Stimulated activated CD8-positive, alpha-beta memory T cell treated with anti-CD3 and anti-CD28 coated beads, Interleukin-15, amount 100 ng/mL, for 1 hour (primary cell): ENCODE measurements around the gene CD22.
A peak's percentile ranks its signal among the peaks of the same experiment; 100 is the strongest.
"Not testable (repeated sequence)": the region's sequence is repeated elsewhere in the genome, so short reads cannot be mapped to it uniquely, and the experiment has no call there.

Experiments used
- DNase-seq: peaks from one replicate; pipeline ENCODE4 v3.0.0-alpha.2; 2020; ENCODE audit warnings: low read depth

The CD22 gene

GRCh38 chr19:35341565-35342225, 12.7 kb downstream of the CD22 start:
- no peak for DNase-seq

- DNase-seq: no peak
Measured at GRCh38 chr19:35342430-35342829, 13.4 kb downstream of the CD22 start.

- no peak for DNase-seq
Measured at GRCh38 chr19:35344511-35345031, 15.6 kb downstream of the CD22 start.

DNA sequence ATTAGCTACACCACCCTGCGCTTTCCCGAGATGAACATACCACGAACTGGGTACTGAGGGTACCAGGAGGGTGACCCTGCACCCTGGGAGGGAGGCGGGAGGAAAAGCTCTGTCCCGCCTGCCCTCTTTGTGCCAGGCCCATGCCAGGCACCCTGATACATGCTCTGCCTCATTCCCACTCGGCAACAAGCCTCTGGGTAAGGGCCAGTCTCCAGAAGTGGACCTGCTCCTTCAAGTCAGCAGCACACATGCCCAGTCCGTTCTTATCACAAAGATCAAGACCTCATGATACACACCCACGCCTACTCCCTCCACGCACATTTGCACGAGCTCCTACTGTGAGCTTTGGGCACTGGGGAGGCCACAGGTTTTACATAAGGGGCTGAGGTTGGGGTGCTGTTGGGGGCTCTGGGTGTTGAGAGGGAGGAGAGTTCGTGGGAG, 16.7 kb downstream of the CD22 start:
- DNase-seq: no peak

DNA sequence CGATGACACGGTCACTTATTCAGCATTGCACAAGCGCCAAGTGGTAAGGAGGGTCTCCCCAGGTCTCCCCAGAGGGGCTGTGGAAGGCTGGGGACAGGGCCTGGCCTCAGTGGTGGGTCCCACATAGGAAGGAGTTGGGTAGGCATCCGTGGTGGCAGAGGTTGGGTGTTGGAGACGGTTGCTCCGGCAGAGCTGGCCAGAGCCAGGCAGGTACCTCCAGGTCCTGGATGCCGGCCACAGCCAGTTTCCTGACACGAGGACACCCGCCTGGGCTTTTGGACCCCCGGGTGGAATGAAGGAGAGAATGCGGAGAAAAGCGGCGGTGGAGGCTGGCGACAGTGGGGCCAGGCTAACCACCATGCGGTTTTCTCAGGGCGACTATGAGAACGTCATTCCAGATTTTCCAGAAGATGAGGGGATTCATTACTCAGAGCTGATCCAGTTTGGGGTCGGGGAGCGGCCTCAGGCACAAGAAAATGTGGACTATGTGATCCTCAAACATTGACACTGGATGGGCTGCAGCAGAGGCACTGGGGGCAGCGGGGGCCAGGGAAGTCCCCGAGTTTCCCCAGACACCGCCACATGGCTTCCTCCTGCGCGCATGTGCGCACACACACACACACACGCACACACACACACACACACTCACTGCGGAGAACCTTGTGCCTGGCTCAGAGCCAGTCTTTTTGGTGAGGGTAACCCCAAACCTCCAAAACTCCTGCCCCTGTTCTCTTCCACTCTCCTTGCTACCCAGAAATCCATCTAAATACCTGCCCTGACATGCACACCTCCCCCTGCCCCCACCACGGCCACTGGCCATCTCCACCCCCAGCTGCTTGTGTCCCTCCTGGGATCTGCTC, 17.4 kb downstream of the CD22 start:
- DNase-seq: peak; percentile 48

- DNase-seq: no peak
Measured at GRCh38 chr19:35347171-35347929, 18.4 kb downstream of the CD22 start, which contains the start of gene FFAR1. Gene FFAR1 (plus strand): TSS chr19:35347902. CDS start chr19:35351552, 3,650 bp downstream.

- no peak for DNase-seq
Measured at GRCh38 chr19:35347930-35348298, 18.9 kb downstream of the CD22 start.

DNA sequence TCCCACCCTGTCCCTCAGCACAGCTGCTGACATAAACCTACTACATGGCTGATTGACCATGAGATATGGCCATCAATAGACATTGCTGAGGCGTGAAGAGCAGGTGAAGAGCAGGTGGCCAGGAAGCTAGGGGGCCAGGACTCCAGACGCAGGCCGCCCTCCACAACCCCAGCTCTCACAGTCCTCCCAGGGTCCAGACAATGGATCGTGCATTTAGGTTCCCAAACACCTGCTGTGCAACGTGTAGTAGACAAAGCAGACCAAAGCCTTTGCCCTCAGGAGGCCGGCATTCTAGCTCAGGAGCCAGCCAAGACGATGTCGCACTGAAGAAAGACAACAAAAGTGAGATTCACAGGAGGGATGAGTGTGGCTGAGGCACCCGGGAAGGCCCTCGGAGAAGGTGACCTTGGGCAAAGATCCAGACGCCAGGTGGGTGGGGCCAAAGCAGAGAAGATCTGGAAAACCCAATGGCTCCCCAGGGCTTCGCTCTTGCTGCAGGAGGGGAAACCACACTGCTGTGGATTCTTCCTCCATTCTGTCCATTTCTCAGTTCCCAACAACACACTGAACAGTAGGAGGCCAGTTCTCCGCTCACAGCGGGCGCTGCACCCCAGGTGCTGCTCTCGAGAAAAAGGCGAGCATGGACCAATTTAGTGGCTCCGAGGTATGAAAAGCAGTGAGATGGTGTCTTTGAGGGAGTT, 20.1 kb downstream of the CD22 start:
- DNase-seq: no peak

DNA sequence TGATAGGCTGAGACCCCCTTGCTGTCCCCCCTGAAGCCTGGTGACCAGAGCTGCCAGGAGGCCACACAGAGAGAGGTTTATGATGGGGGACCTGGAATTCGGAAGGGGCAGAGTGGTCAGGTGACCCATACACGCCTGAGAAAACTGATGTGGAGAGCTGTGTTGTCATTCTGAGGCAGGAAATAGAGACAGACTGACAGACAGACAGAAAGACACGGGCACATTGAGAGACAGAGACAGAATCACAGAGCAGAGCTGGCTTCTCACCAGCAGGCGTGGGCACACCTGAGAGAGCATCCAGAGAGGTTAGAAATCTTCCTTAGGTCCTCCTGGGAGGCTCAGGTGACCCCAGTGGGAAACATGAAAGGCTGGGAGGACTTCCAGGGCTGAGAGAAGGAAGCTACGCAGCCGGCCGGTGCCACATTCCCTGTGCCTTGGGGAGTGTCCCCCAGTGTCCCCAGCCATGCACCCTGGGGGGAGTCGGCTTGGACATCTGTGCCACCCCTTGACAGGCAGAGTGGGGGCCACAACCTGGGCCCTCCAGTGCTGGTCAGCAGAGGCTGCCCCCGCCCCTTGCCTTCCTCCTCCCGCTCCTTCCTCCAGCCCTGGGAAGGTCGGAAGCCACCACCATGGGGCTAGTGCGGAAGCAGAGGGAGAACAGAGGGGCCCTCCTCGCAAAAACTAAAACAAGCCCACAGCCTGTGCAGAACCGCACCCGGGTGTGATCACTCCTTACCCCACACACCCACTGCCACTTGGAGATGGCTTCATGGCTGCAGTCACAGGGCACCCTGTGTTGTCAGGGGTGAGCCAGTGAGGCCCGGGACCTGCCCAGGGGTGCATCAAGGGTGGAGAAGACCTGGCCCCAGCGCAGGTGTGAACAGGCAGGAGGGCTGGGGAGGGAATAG, 20.9 kb downstream of the CD22 start:
- no peak for DNase-seq

- DNase-seq: no peak
Measured at GRCh38 chr19:35350591-35350990, 21.6 kb downstream of the CD22 start.

- DNase-seq: no peak
Measured at GRCh38 chr19:35351411-35352176, 22.6 kb downstream of the CD22 start.

- DNase-seq: no peak
Measured at GRCh38 chr19:35352177-35352447, 23.1 kb downstream of the CD22 start.

- DNase-seq: peak; percentile 48
Measured at GRCh38 chr19:35352448-35353304, 23.7 kb downstream of the CD22 start.

GRCh38 chr19:35353635-35354034, 24.6 kb downstream of the CD22 start:
- no peak for DNase-seq

DNA sequence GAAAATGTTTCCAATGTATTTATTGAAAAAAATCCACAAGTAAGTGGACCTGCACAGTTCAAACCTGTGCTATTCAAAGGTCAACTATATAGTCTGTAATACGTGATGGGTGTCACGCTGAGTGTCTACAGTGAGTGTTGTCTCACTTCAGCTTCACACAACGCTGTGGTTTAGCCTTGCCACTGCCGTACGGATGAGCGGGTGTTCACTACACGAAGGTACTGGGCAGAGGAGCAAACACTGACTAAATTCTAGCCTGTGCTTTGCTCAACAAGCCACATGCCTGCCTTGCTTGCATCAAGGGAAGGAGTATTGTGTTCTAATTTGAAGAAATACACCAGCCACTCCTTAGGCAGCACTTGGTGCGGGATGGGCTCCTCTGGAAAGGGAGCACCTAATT, 25.9 kb downstream of the CD22 start:
- DNase-seq: no peak

- DNase-seq: no peak
Measured at GRCh38 chr19:35355791-35356460, 26.9 kb downstream of the CD22 start.

DNA sequence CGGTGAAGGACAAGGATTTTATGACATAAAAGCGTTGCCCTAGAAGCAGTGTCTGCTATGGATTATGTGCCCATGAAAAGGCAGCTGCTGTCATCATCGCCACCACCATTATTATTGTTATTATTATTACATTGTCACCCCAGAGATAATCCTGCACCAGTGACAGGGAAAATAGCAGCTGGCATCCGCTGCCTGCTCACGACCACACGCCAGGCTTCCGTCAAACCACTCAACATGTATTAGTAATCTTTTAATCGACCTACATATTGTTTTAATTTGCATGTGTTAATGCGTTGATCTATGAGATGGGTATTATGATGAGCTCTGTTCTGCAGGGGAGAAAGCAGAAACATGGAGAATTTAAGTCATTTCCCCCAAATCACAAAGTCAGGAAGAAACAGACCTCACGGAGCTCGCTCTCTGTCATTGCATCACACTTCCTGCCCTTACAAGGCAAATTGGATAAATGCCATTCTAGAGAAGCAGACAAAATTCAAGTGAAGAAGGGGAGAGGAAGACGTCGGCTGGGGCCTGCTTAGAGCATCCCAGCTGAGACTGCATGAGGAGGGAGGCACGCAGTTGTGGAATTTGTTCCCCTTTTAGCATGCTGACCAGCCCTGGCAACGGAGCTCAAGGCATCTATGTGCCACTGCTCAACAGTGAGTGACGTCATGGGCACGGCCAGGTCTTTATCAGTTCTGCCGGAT, 29.0 kb downstream of the CD22 start, which contains the start of gene FFAR3:
Gene FFAR3 (plus strand): TSS at position 594 of the 707 bp plus-strand sequence. CDS start 431 bp downstream, outside the sequence.
- DNase-seq: no peak

DNA sequence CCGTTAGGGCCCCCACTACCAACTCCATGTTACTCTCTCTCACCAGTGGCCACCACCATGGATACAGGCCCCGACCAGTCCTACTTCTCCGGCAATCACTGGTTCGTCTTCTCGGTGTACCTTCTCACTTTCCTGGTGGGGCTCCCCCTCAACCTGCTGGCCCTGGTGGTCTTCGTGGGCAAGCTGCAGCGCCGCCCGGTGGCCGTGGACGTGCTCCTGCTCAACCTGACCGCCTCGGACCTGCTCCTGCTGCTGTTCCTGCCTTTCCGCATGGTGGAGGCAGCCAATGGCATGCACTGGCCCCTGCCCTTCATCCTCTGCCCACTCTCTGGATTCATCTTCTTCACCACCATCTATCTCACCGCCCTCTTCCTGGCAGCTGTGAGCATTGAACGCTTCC, 29.8 kb downstream of the CD22 start:
- not testable (repeated sequence) for DNase-seq
